SU-DHL-6 (cell line): ENCODE results near the gene ETFDH.

Experiments used
- EZH2phosphoT487 ChIP-seq: fragments of 200-600 bp; sonication (generic), shearing (Covaris generic); conservative IDR thresholded peaks from 2 replicates; pipeline ENCODE4 v1.6.1; 2018; ENCODE audit warnings: mild to moderate bottlenecking, antibody characterized with exemption, low read length, moderate library complexity, mixed read lengths
- TF ChIP-seq, protein P1 (sequence below): fragments of 200-600 bp; sonication (generic); IDR thresholded peaks from one replicate; pipeline ENCODE4 v1.5.1; 2017; ENCODE audit warnings: antibody characterized with exemption, mild to moderate bottlenecking, low read length, moderate library complexity; ENCODE audit not compliant: insufficient read depth, poor library complexity, severe bottlenecking

DNA sequence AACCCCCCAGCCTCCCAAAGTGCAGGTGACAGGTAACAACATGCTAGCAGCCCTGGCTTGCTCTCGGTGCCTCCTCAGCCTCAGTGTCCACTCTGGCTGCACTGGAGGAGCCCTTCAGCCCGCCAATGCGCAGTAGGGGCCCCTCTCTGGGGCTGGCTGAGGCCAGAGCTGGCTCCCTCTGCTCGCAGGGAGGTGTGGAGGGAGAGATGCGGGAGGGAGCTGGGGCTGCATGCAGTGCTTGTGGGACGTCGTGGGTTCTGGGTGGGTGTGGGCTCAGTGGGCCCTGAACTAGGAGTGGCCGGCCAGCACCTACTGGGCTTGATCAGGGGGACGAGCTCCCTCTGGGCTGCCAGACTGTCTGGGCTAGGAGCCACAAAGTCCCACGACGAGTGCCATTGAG lies 14.8 kb upstream of the ETFDH start:
- TF ChIP-seq, protein P1, sequence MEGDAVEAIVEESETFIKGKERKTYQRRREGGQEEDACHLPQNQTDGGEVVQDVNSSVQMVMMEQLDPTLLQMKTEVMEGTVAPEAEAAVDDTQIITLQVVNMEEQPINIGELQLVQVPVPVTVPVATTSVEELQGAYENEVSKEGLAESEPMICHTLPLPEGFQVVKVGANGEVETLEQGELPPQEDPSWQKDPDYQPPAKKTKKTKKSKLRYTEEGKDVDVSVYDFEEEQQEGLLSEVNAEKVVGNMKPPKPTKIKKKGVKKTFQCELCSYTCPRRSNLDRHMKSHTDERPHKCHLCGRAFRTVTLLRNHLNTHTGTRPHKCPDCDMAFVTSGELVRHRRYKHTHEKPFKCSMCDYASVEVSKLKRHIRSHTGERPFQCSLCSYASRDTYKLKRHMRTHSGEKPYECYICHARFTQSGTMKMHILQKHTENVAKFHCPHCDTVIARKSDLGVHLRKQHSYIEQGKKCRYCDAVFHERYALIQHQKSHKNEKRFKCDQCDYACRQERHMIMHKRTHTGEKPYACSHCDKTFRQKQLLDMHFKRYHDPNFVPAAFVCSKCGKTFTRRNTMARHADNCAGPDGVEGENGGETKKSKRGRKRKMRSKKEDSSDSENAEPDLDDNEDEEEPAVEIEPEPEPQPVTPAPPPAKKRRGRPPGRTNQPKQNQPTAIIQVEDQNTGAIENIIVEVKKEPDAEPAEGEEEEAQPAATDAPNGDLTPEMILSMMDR: no peak
- TF ChIP-seq EZH2phosphoT487: no peak
